ENCODE measurements around the gene ALPL. TPM values are rescaled to one million over a fixed set of nuclear protein-coding genes. Genes with fewer than 3 reads are reported as not detected.

Gene ALPL
- total RNA-seq, 4 donors from 2014 or later = 1.6 to 8.6 (median 1.8) TPM

- no peaks in the 10 kb centered on the region for H3K36me3 ChIP-seq
- TF ChIP-seq EP300 (IDR thresholded peaks at IDR 0.05; ENCODE audit: low read depth) (no peak), CTCF (IDR thresholded peaks at IDR 0.05) (no peak), POLR2A (IDR thresholded peaks at IDR 0.05) (no peak), POLR2AphosphoS5 (IDR thresholded peaks at IDR 0.05) (no peak)
- no peak overlapping the region for H3K27ac ChIP-seq
- no peaks in the 10 kb centered on the region for H3K9me3 ChIP-seq
- intact Hi-C loops (cut with DNase I; ENCODE audit: low total_unique reads) (no loop called here), in situ Hi-C loops (cut with MboI; ENCODE audit: low pct_ligation_motif_present in 1 of 4, low pct_unique_long_range_greater_than_20kb in 1 of 4, low sequenced_read_pairs in 3 of 4) (no loop called here)
- H3K4me1 ChIP-seq = peaks cover 0 to 4% (median 2%) of the 10 kb centered on the region in 4 donors
- 86 to 94% methylated on average over 6 to 12 of the region's 12 CpGs for WGBS, 2 donors (ENCODE audit: low coverage in 1 of 2)
- no peak overlapping the region for H3K4me3 ChIP-seq
- no peaks in the 10 kb centered on the region for H3K27me3 ChIP-seq
- DNase-seq = no peak
These were observed 95.2 kb downstream of the ALPL start for GRCh38 chr1:21604208-21604957.

GRCh38 chr1:21605012-21605715 lies 95.9 kb downstream of the ALPL start:
- no peak for TF ChIP-seq EP300 (IDR thresholded peaks at IDR 0.05; ENCODE audit: low read depth)
- TF ChIP-seq POLR2AphosphoS5 (IDR thresholded peaks at IDR 0.05) = no peak
- no peak for TF ChIP-seq CTCF (IDR thresholded peaks at IDR 0.05)
- no peak for TF ChIP-seq POLR2A (IDR thresholded peaks at IDR 0.05)
- DNase-seq = no peak
- peaks cover 0 to 4% (median 2%) of the 10 kb centered on the region in 4 donors for H3K4me1 ChIP-seq
- WGBS, 2 donors (ENCODE audit: low coverage in 1 of 2) = 90% methylated on average over 7 of the region's 7 CpGs; no CpG with 5 or more reads in 1 of the 2 donors
- H3K27me3 ChIP-seq = no peaks in the 10 kb centered on the region
- H3K36me3 ChIP-seq = no peaks in the 10 kb centered on the region
- intact Hi-C loops (cut with DNase I; ENCODE audit: low total_unique reads) = no loop called here
- no peaks in the 10 kb centered on the region for H3K9me3 ChIP-seq
- H3K4me3 ChIP-seq = no peak overlapping the region
- no peak overlapping the region for H3K27ac ChIP-seq
- in situ Hi-C loops (cut with MboI; ENCODE audit: low pct_ligation_motif_present in 1 of 4, low pct_unique_long_range_greater_than_20kb in 1 of 4, low sequenced_read_pairs in 3 of 4) = no loop called here

GRCh38 chr1:21605964-21606705 lies 96.9 kb downstream of the ALPL start:
- no peak for TF ChIP-seq POLR2AphosphoS5 (IDR thresholded peaks at IDR 0.05)
- Histone ChIP-seq H3K4me1 (peaks cover 0 to 4% (median 2%) of the 10 kb centered on the region in 4 donors), H3K9me3 (no peaks in the 10 kb centered on the region), H3K27ac (no peak overlapping the region), H3K27me3 (no peaks in the 10 kb centered on the region), H3K36me3 (no peaks in the 10 kb centered on the region), H3K4me3 (no peak overlapping the region)
- in situ Hi-C loops (cut with MboI; ENCODE audit: low pct_ligation_motif_present in 1 of 4, low pct_unique_long_range_greater_than_20kb in 1 of 4, low sequenced_read_pairs in 3 of 4) = no loop called here
- DNase-seq = no peak
- WGBS, 2 donors (ENCODE audit: low coverage in 1 of 2) = 88 to 100% methylated on average over 2 to 14 of the region's 15 CpGs
- intact Hi-C loops (cut with DNase I; ENCODE audit: low total_unique reads) = no loop called here

GRCh38 chr1:21607549-21608529 lies 98.6 kb downstream of the ALPL start:
- Histone ChIP-seq H3K4me1 (peaks cover 0 to 4% (median 2%) of the 10 kb centered on the region in 4 donors), H3K4me3 (no peak overlapping the region), H3K27me3 (no peaks in the 10 kb centered on the region), H3K27ac (no peak overlapping the region), H3K36me3 (no peaks in the 10 kb centered on the region), H3K9me3 (no peaks in the 10 kb centered on the region)
- peak; percentile 95 for DNase-seq
- in situ Hi-C loops (cut with MboI; ENCODE audit: low pct_ligation_motif_present in 1 of 4, low pct_unique_long_range_greater_than_20kb in 1 of 4, low sequenced_read_pairs in 3 of 4) = no loop called here
- WGBS, 2 donors (ENCODE audit: low coverage in 1 of 2) = 6 to 30% methylated on average over 3 to 37 of the region's 37 CpGs
- TF ChIP-seq POLR2AphosphoS5 (IDR thresholded peaks at IDR 0.05) (no peak), EP300 (IDR thresholded peaks at IDR 0.05; ENCODE audit: low read depth) (no peak), CTCF (IDR thresholded peaks at IDR 0.05) (no peak), POLR2A (IDR thresholded peaks at IDR 0.05) (no peak)
- intact Hi-C loops (cut with DNase I; ENCODE audit: low total_unique reads) = no loop called here
